NOMO-1 (cell line): ENCODE measurements around the gene RASL11B.
A peak's percentile ranks its signal among the peaks of the same experiment; 100 is the strongest.

ENCODE experiments used
- DNase-seq, 2 experiments: peaks; one replicate each; lab custom pipeline; 2025; ENCODE audit not compliant: unreplicated experiment in 2 of 2; lab: John Stamatoyannopoulos, UW

RASL11B gene

DNA sequence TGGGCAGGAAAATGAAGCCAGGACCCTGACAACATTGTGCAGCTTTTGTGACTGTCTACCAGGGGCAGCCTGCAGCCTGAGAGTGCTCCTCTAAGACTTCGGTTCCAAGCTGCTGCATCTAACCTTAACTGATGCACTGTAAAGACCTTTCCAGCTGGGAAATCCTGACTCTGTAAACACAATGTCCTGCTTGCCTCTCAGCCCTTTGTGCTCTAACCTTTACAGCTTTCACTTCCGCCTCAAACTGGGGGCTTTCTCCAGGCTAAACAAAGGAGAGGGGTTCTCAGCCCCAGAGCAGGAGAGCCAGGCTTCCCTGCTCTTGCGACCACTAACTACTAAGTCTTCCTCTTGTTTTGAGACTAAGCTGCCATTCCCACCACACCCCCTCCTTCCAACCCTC, 19.3 kb upstream of the RASL11B start:
- DNase-seq, result no peak

DNA sequence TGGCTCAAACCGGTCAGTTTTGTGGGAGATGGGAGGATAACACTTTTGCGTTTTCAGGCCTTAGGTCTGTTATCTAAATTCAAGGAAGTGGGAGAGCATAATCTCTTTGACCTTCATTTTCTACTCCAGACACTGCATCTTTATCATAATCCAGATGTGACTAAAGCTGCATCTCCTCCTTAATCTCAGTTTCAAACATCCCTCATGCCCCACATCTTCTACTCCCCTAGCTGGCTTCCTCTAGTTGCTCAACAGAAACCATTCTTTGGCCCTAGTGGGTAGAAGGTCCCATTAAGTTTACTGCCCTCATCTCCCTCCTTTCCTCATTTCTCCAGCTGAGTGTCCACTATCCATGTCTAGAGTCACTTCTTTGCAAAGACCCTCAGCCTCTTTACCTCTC, 18.8 kb upstream of the RASL11B start:
- DNase-seq, result no peak

GRCh38 chr4:52843958-52844357, 18.2 kb upstream of the RASL11B start:
- peak; percentile 66 to 67 for DNase-seq

GRCh38 chr4:52844596-52844995, 17.5 kb upstream of the RASL11B start:
- no peak for DNase-seq

- DNase-seq, result no peak
These were observed 15.6 kb upstream of the RASL11B start for GRCh38 chr4:52846502-52846901.

- no peak for DNase-seq
These were observed 13.9 kb upstream of the RASL11B start for GRCh38 chr4:52848254-52848653.

- DNase-seq, result no peak
These were observed 11.6 kb upstream of the RASL11B start for GRCh38 chr4:52850406-52851124.

DNA sequence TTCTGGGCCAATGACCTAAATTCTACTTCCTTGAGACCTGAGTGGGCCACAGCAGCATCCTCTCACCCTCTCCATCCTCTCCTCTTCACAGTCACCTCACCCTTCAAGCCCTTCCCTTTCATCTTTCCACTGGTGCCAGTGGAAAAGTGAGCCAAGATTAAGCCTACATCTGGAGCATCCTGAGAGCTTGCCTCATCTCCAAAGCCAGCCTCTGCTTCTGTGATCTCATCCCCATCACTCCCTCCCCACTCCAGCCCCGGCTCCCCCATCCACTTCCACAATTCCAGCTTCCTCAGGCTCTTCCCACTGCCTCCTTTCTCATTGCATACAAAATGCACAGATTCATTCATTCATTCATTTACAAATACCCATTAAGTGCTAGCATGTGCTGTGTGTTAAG, 10.1 kb upstream of the RASL11B start:
- no peak for DNase-seq

DNA sequence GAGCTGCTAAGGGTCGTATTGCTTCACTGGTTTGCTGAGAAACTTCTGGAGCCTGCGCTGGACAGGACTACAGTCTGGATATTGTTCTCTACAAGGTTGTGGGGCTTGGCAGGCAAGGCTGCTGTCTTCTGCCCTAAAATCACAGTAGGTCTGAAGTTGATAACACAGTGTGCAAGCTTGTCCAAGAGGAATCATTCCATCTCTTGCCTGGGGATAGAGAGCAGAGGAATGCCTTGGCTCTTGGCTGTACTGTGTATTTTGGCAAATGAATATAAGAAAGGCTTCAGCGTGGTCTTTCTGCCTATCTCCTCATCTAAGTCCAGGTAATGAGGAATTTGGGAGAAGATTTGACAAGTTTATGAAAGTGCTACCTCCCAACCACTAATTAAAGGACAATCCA, 9.4 kb upstream of the RASL11B start:
- DNase-seq, result no peak

GRCh38 chr4:52853351-52853750, 8.8 kb upstream of the RASL11B start:
- peak; percentile 46 to 70 for DNase-seq

GRCh38 chr4:52856801-52857200, 5.3 kb upstream of the RASL11B start:
- no peak for DNase-seq

DNA sequence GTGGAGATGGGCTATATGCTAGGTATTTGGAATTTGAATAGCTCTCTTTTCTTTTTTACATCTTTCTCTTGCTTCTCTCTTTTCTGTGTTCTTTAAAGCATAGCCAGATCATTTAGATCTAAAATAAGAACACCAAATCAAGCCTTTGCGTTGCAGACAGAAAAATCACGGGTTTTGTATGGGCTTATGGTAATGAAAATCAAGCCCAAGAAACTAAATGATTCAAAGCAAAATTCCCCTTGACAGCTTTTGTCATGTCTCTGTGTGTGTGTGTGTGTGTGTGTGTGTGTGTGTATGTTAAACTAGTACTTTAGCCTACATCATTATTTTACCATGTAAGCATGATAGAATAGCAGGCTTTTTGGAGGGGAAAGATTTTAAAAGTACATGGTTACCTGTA, 1.8 kb upstream of the RASL11B start:
- no peak for DNase-seq

GRCh38 chr4:52861171-52861823, 820 bp upstream of the RASL11B start:
- DNase-seq, result no peak

DNA sequence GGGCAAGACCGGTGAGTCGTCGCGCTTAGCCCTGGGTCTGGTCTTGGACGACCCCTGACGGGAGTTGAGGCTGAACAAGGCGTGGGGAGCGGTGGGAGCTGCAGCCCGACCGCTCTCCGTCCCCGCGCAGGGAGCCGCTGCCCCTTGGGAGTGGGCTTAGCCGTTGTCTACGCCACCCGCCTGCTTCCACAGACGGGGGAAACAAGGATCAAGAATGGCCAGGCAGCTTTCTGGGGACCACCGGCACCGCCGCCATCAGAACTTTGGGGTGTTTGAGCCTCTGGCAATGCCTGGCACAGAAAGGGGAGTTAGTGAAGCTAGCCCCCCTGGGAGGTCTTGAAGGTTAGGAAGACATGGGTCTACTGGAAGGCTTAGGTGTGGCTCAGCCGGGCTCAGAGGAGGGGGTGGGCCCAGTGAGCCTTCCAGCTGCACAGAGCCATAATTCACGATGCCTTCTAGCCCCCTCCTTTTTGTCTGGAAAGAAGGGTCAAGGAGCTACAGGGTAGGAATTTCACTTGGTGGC, 583 bp downstream of the RASL11B start:
- DNase-seq, result no peak

DNA sequence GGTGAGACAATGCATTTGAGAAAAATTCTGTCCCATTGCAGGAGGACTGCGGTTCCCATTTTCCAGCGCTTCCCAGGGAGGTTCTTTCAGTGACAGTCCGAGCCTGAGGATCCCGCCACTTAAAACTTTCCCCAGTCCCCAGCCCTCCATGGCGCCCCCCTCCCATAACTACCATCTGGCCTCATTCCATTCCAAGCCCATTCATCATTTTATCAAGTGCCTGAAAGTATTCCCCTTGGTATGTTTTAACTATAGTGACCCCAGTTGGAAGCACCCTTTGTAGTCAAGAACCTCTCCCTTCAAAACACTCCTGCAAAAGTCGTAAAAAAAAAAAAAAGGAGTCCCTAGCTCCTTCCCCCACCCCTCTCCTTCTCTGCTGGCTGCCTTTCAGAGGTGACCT, 1.2 kb downstream of the RASL11B start:
- no peak for DNase-seq

- DNase-seq, result no peak
These were observed 2.7 kb downstream of the RASL11B start for GRCh38 chr4:52864793-52865192.

GRCh38 chr4:52865300-52865699, 3.2 kb downstream of the RASL11B start:
- DNase-seq, result no peak

GRCh38 chr4:52866734-52867133, 4.6 kb downstream of the RASL11B start:
- DNase-seq, result no peak

DNA sequence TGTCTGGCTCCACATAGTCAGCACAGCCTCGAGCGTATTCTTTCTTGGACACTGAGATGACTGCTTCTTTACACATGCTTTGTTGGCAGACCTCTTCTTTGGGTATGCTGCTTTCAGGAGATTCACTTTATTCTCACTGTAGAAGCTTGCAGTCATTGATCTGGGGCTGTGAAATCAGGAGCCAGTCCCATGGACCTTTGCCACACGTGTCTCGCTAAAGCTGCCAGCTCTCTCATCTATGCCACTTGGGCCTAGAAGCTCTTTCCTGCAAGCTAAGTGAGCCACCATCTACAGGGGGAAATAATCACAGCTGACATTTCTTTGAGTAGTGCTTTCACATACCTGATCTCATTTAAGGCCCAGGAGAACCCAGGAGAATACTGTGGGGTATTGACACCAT, 5.0 kb downstream of the RASL11B start:
- no peak for DNase-seq

GRCh38 chr4:52868133-52868532, 6.0 kb downstream of the RASL11B start:
- DNase-seq, result no peak

GRCh38 chr4:52869196-52869595, 7.1 kb downstream of the RASL11B start:
- DNase-seq, result no peak

GRCh38 chr4:52869656-52870055, 7.5 kb downstream of the RASL11B start:
- DNase-seq, result no peak
